ENCODE results near the gene TAF7L. TPM values are rescaled to one million over a fixed set of nuclear protein-coding genes. Genes with fewer than 3 reads are reported as not detected.

Gene TAF7L
- total and polyA plus RNA-seq, 12 donors, result 0.15 to 0.33 (median 0.24) TPM; not detected in 7

DNA sequence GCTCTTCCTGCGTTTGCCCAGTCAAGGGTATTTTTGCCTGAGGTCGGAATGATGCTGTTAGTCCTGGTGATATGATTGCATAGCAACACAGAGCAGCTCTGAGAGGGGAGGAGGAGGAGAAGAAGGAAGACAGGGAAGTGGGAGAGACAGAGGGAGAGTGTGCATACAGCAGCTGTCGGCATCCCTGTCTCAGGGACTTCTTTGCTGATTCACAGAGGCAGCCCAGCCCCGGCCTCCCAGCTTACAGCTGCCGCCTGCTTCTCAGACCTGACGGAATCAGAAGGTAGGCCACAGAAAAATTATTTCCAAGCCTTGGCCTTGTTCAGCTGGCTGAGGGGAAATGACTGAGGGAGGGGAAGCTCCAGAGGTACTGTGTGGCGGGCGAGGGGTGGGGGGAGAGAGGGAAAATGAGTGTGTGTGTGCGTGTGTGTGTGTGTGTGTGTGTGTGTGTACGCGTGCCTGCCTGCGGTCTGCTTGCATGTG, 71.2 kb downstream of the TAF7L start:
- Histone ChIP-seq H3K4me3 (no peak overlapping the region), H3K36me3 (replicated peaks in 1 of 2) (no peaks in the 10 kb centered on the region), H3K9me3 (replicated peaks in 1 of 3) (no peaks in the 10 kb centered on the region), H3K27me3 (peaks cover 8% of the 10 kb centered on the region), H3K4me1 (replicated peaks in 1 of 2) (no peaks in the 10 kb centered on the region), H3K27ac (no peak overlapping the region)
- intact Hi-C loops (cut with DNase I), result no loop called here
- no peak for DNase-seq
- 47 to 65% (median 56%) methylated on average over 12 of the region's 12 CpGs for WGBS, 4 donors
- TF ChIP-seq CTCF (IDR thresholded peaks at IDR 0.05), result no peak

GRCh38 chrX:101219116-101219863, 71.8 kb downstream of the TAF7L start, which contains the start of gene DRP2:
Gene DRP2, plus strand, starts transcription at chrX:101219786. Its CDS starts 11,862 bp downstream, at chrX:101231648.
- 69 to 78% (median 74%) methylated on average over 6 to 7 of the region's 7 CpGs for WGBS, 4 donors
- Histone ChIP-seq H3K36me3 (replicated peaks in 1 of 2) (no peaks in the 10 kb centered on the region), H3K4me3 (no peak within 1 kb of the TSS), H3K4me1 (replicated peaks in 1 of 2) (no peaks in the 10 kb centered on the region), H3K9me3 (replicated peaks in 1 of 3) (no peaks in the 10 kb centered on the region), H3K27me3 (peaks cover 4% of the 10 kb centered on the region), H3K27ac (no peak within 1 kb of the TSS)
- no peak for TF ChIP-seq CTCF (IDR thresholded peaks at IDR 0.05)
- TF ChIP-seq POLR2A (IDR thresholded peaks at IDR 0.05), result no peak
- DNase-seq, result no peak
- intact Hi-C loops (cut with DNase I), result no loop called here

Small RNAs within 50 kb of the gene (small RNA-seq; reads per million reads assigned to genes)
- gene RNU6-934P, result 0 reads per million in 2 donors

Other genes with a start within 250 kb of the TAF7L start
- gene TRMT2B, start 239.2 kb downstream of the TAF7L start, total RNA-seq, result 10 to 100 TPM in 8 of 9 donors, 1 to 10 TPM in 1; 6.9 to 19.8 (median 15.9) TPM
- gene TRMT2B, start 239.2 kb downstream of the TAF7L start, polyA plus RNA-seq, result 10 to 100 TPM in 1 of 3 donors, 1 to 10 TPM in 2; 5.8 to 11.6 (median 9.0) TPM
- gene TMEM35A, start 212.5 kb downstream of the TAF7L start, total RNA-seq, result 1 to 10 TPM in 5 of 9 donors, under 1 TPM in 2, not detected in 2; 0.32 to 2.1 (median 1.3) TPM
- gene TMEM35A, start 212.5 kb downstream of the TAF7L start, polyA plus RNA-seq, result 1 to 10 TPM in 2 of 3 donors, under 1 TPM in 1; 0.61 to 3.5 (median 1.0) TPM
- gene CENPI, start 193.1 kb downstream of the TAF7L start, total RNA-seq, result 1 to 10 TPM in 3 of 9 donors, under 1 TPM in 6; 0.06 to 9.2 (median 0.69) TPM
- gene CENPI, start 193.1 kb downstream of the TAF7L start, polyA plus RNA-seq, result 1 to 10 TPM in 1 of 3 donors, under 1 TPM in 2; 0.16 to 1.5 (median 0.27) TPM
- under 1 TPM in 5 of 9 donors, not detected in 4; 0.04 to 0.30 (median 0.21) TPM for gene DRP2, start 71.5 kb downstream of the TAF7L start, total RNA-seq
- under 1 TPM; 0.24 to 0.32 (median 0.26) TPM for gene DRP2, start 71.5 kb downstream of the TAF7L start, polyA plus RNA-seq
- 10 to 100 TPM in 4 of 9 donors, 1 to 10 TPM in 5; 1.5 to 14.9 (median 8.7) TPM for gene TIMM8A, start 57.4 kb upstream of the TAF7L start, total RNA-seq
- 10 to 100 TPM in 1 of 3 donors, 1 to 10 TPM in 2; 4.2 to 12.7 (median 5.0) TPM for gene TIMM8A, start 57.4 kb upstream of the TAF7L start, polyA plus RNA-seq
- gene BTK, start 94.9 kb upstream of the TAF7L start, total RNA-seq, result 10 to 100 TPM in 1 of 9 donors, 1 to 10 TPM in 8; 1.3 to 14.8 (median 6.0) TPM
- gene BTK, start 94.9 kb upstream of the TAF7L start, polyA plus RNA-seq, result 1 to 10 TPM; 4.0 to 6.3 (median 5.0) TPM
- gene RPL36A, start 99.7 kb upstream of the TAF7L start, total RNA-seq, result 1,000 to 10,000 TPM in 3 of 9 donors, 100 to 1,000 TPM in 6; 122 to 1,462 (median 194) TPM
- 1,000 to 10,000 TPM in 2 of 3 donors, 100 to 1,000 TPM in 1; 990 to 3,551 (median 1,778) TPM for gene RPL36A, start 99.7 kb upstream of the TAF7L start, polyA plus RNA-seq
- gene GLA, start 116.6 kb upstream of the TAF7L start, total RNA-seq, result 10 to 100 TPM; 18.5 to 76.1 (median 43.4) TPM
- 100 to 1,000 TPM in 1 of 3 donors, 10 to 100 TPM in 2; 70.4 to 123 (median 91.5) TPM for gene GLA, start 116.6 kb upstream of the TAF7L start, polyA plus RNA-seq
- gene HNRNPH2, start 116.9 kb upstream of the TAF7L start, total RNA-seq, result 100 to 1,000 TPM in 2 of 9 donors, 10 to 100 TPM in 7; 46.0 to 106 (median 72.1) TPM
- gene HNRNPH2, start 116.9 kb upstream of the TAF7L start, polyA plus RNA-seq, result 100 to 1,000 TPM in 1 of 3 donors, 10 to 100 TPM in 2; 44.3 to 182 (median 55.0) TPM
- gene ARMCX4, start 194.1 kb upstream of the TAF7L start, total RNA-seq, result 10 to 100 TPM in 6 of 9 donors, 1 to 10 TPM in 3; 7.2 to 50.9 (median 17.2) TPM
- 10 to 100 TPM; 19.1 to 52.0 (median 32.7) TPM for gene ARMCX4, start 194.1 kb upstream of the TAF7L start, polyA plus RNA-seq

All from adrenal gland (tissue), 12 donors.